GM23338 (cell line): ENCODE data around the gene NEFH.

ENCODE experiments used
- EZH2 ChIP-seq: fragments of 200-600 bp; sonication (generic); IDR thresholded peaks from one replicate; pipeline ENCODE4 v1.8.0; 2017; ENCODE audit warnings: antibody characterized with exemption, mild to moderate bottlenecking, low read depth; ENCODE audit not compliant: unreplicated experiment
- EZH2phosphoT487 ChIP-seq: fragments of 200-600 bp; sonication (generic); IDR thresholded peaks from one replicate; pipeline ENCODE4 v1.8.1; 2018; ENCODE audit warnings: antibody characterized with exemption; ENCODE audit not compliant: unreplicated experiment
- POLR2AphosphoS5 ChIP-seq: IDR thresholded peaks from 2 replicates; pipeline ENCODE4 v1.6.1; 2016; ENCODE audit warnings: antibody characterized with exemption, low read depth
- ZNF114 ChIP-seq: fragments of 250-450 bp; sonication (Bioruptor Pico); IDR thresholded peaks from 2 replicates; pipeline ENCODE4 v1.5.0; 2020; ENCODE audit warnings: mild to moderate bottlenecking, moderate library complexity
- TF ChIP-seq, protein P1 (sequence below), 2 experiments: fragments of 200-600 bp in 1 of 2; sonication (generic) in 1 of 2; conservative IDR thresholded peaks; 2 replicates each; pipeline versions ENCODE4 v1.5.1 to v1.6.1; 2016 to 2017; ENCODE audit warnings: antibody characterized with exemption in 2 of 2, low read depth in 2 of 2, mild to moderate bottlenecking in 2 of 2, moderate library complexity in 1 of 2
- TF ChIP-seq, protein P2 (sequence below): IDR thresholded peaks from one replicate; pipeline ENCODE4 v1.6.1; 2018; ENCODE audit warnings: antibody characterized with exemption; ENCODE audit not compliant: unreplicated experiment

DNA sequence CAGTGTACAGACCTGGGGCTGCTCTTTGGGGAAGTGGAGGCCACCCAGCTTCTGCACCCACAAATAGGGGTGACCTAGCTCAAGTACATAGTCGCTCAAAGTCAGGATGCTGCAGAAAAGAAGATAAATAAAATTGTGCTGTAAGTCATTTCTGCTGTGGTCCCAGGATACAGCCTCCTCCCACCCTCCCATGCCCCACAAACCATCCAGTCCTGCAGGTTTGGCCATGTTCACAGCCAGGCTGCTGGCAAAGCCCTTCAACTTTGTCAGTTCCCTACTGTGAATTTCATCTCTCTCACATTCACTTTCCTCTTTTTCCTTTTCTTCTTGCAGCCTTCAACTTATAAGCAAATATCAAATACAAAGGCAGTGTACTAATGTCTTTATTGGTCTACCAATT is 40.0 kb downstream of the NEFH start:
- no peak for TF ChIP-seq POLR2AphosphoS5
- TF ChIP-seq, protein P1, sequence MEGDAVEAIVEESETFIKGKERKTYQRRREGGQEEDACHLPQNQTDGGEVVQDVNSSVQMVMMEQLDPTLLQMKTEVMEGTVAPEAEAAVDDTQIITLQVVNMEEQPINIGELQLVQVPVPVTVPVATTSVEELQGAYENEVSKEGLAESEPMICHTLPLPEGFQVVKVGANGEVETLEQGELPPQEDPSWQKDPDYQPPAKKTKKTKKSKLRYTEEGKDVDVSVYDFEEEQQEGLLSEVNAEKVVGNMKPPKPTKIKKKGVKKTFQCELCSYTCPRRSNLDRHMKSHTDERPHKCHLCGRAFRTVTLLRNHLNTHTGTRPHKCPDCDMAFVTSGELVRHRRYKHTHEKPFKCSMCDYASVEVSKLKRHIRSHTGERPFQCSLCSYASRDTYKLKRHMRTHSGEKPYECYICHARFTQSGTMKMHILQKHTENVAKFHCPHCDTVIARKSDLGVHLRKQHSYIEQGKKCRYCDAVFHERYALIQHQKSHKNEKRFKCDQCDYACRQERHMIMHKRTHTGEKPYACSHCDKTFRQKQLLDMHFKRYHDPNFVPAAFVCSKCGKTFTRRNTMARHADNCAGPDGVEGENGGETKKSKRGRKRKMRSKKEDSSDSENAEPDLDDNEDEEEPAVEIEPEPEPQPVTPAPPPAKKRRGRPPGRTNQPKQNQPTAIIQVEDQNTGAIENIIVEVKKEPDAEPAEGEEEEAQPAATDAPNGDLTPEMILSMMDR (conservative IDR thresholded peaks at IDR 0.05; ENCODE audit: low read depth in 2 of 2): no peak
- TF ChIP-seq EZH2: no peak
- TF ChIP-seq ZNF114: no peak
- no peak for TF ChIP-seq EZH2phosphoT487
- TF ChIP-seq, protein P2, sequence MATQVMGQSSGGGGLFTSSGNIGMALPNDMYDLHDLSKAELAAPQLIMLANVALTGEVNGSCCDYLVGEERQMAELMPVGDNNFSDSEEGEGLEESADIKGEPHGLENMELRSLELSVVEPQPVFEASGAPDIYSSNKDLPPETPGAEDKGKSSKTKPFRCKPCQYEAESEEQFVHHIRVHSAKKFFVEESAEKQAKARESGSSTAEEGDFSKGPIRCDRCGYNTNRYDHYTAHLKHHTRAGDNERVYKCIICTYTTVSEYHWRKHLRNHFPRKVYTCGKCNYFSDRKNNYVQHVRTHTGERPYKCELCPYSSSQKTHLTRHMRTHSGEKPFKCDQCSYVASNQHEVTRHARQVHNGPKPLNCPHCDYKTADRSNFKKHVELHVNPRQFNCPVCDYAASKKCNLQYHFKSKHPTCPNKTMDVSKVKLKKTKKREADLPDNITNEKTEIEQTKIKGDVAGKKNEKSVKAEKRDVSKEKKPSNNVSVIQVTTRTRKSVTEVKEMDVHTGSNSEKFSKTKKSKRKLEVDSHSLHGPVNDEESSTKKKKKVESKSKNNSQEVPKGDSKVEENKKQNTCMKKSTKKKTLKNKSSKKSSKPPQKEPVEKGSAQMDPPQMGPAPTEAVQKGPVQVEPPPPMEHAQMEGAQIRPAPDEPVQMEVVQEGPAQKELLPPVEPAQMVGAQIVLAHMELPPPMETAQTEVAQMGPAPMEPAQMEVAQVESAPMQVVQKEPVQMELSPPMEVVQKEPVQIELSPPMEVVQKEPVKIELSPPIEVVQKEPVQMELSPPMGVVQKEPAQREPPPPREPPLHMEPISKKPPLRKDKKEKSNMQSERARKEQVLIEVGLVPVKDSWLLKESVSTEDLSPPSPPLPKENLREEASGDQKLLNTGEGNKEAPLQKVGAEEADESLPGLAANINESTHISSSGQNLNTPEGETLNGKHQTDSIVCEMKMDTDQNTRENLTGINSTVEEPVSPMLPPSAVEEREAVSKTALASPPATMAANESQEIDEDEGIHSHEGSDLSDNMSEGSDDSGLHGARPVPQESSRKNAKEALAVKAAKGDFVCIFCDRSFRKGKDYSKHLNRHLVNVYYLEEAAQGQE: no peak
